Heart right ventricle (tissue), 16 donors: ENCODE measurements around the gene RFC5. TPM values are rescaled to one million over a fixed set of nuclear protein-coding genes. Genes with fewer than 3 reads are reported as not detected.
"Not testable (repeated sequence)": the region's sequence is repeated elsewhere in the genome, so short reads cannot be mapped to it uniquely, and the experiment has no call there.

Experiments
- ATAC-seq, 8 donors: fragments of 200-7000 bp; cut with Tn5 transposase; one replicate each; pipeline ENCODE4 v1.9.1; 2020; ENCODE audit warnings: mild to moderate bottlenecking in 8 of 8, moderate library complexity in 8 of 8, moderate number of reproducible peaks in 1 of 8
- DNase-seq, 2 donors: peaks; one replicate each; pipeline ENCODE4 v3.0.0-alpha.2; 2020
- H3K27ac ChIP-seq, 10 donors: fragments of 200-600 bp; sonication (generic) in 2 of 10; one replicate each; pipeline versions ENCODE4 v1.5.0 to v1.8.0; 2020 to 2022; ENCODE audit warnings: mild to moderate bottlenecking in 3 of 10
- H3K27me3 ChIP-seq, 7 donors: fragments of 200-600 bp; one replicate each; pipeline ENCODE4 v1.8.0; 2021 to 2022; ENCODE audit warnings: mild to moderate bottlenecking in 2 of 7
- H3K36me3 ChIP-seq, 9 donors: fragments of 200-600 bp; sonication (generic) in 1 of 9; one replicate each; pipeline versions ENCODE4 v1.5.0 to v1.8.0; 2020 to 2022; ENCODE audit warnings: mild to moderate bottlenecking in 2 of 9
- H3K4me1 ChIP-seq, 9 donors: fragments of 200-600 bp; sonication (generic) in 1 of 9; one replicate each; pipeline versions ENCODE4 v1.5.0 to v1.8.0; 2020 to 2022; ENCODE audit warnings: mild to moderate bottlenecking in 4 of 9
- H3K4me3 ChIP-seq, 10 donors: fragments of 200-600 bp; sonication (generic) in 2 of 10; one replicate each; pipeline versions ENCODE4 v1.5.0 to v1.8.0; 2020 to 2022; ENCODE audit warnings: mild to moderate bottlenecking in 7 of 10, moderate library complexity in 2 of 10
- H3K9me3 ChIP-seq, 11 donors: fragments of 200-600 bp in 10 of 11; sonication (generic) in 2 of 11; one replicate each; pipeline versions ENCODE4 v1.5.0 to v1.8.0; 2013 to 2022; ENCODE audit warnings: mild to moderate bottlenecking in 2 of 11, control low read depth in 1 of 11, moderate library complexity in 1 of 11
- CTCF ChIP-seq, 9 donors: fragments of 200-600 bp; sonication (generic) in 2 of 9; IDR thresholded peaks; one replicate each; pipeline versions ENCODE4 v1.5.0 to v1.8.0; 2021 to 2022; ENCODE audit warnings: antibody characterized with exemption in 9 of 9, mild to moderate bottlenecking in 5 of 9, moderate library complexity in 1 of 9
- WGBS, 2 donors: extraction: QIAGEN DNeasy Blood & Tissue Kit; methylation state at CpG; one replicate each; pipeline ENCODE4 v1.1.7; 2013; ENCODE audit warnings: inconsistent platforms in 1 of 2; 5-methylcytosine and 5-hydroxymethylcytosine counted together
- intact Hi-C, 10 donors: fragments of 100-400 bp; cut with DNase I; formaldehyde crosslinking; loops; one replicate each; pipeline versions ENCODE4 v1.11.1 to v1.14.2; 2022
- polyA plus RNA-seq, 2 donors: library from polyadenylated mRNA; stranded (reverse); fragments of 200-250 nt; gene quantifications; one replicate each; pipeline ENCODE4 v1.2.3, GENCODE V29; 2013
- total RNA-seq, 10 donors: library from RNA; stranded (reverse); fragmentation: NEBNext Ultra II Directional in 3 of 10; extraction: Animal tissue kit (Norgen Biotek cat#: 25700) in 3 of 10; gene quantifications; one replicate each; pipeline versions ENCODE4 v1.2.1 to v1.2.4, GENCODE V29; 2021 to 2023
- donor health status: Arrhythmogenic right ventricular cardiomyopathy.
- donor health status: ischemic (EF 13 %, LVEDD 7.1; RV severe dilation, severe dysfunction).
- donor health status: healthy with polysubstance abuse.
- donor health status: DM: no; HTN: yes; CAD: no.
- donor health status: DM: no; HTN: no; CAD: no.
- donor health status: ischemic (EF 25% LVEDD 6.9; RV normal size, moderate dysfunction).
- donor health status: ischemic (EF 25% LVEDD 5.7; RV mildly dilated, moderate dysfunction).
- donor health status: healthy.
- donor health status: DM: yes; HTN: yes; CAD: no.
- donor health status: Ischemic cardiomyopathy.
- donor health status: ischemic (EF 35%, LVEDD 5.7; RV mildly dilated, moderate dysfunction).
- donor health status: nonischemic (EF 11% LVEDD 7.7; RV severe dilation, severe dysfunction).
- donor health status: DM: yes; HTN: yes; CAD: no.
- donor health status: PGD.
- donor health status: ischemic (EF 29% LVEDD 5.4; RV normal size, mild dysfunction).
- donor health status: nonischemic (EF 23%, LVEDD 6.1; RV moderate dilation, normal function).

The RFC5 gene
- total and polyA plus RNA-seq, 12 donors = 2.4 to 6.2 (median 4.1) TPM

- Histone ChIP-seq H3K27ac (no peak overlapping the region), H3K36me3 (no peaks in the 10 kb centered on the region), H3K4me3 (no peak overlapping the region), H3K27me3 (peaks cover 0 to 26% (median 6%) of the 10 kb centered on the region in 7 donors), H3K9me3 (peaks cover 0 to 6% (median 0%) of the 10 kb centered on the region in 11 donors), H3K4me1 (no peaks in the 10 kb centered on the region)
- DNase-seq = no peak
- WGBS, 2 donors = 80 to 85% methylated on average over 2 of the region's 2 CpGs
- intact Hi-C loops = no loop called here
- TF ChIP-seq CTCF (IDR thresholded peaks at IDR 0.05) = no peak
- ATAC-seq = no peak
Measured at GRCh38 chr12:117985182-117985581, 31.3 kb upstream of the RFC5 start.

GRCh38 chr12:117986705-117987469 is 29.6 kb upstream of the RFC5 start:
- Histone ChIP-seq H3K4me3 (no peak overlapping the region), H3K27me3 (peaks cover 0 to 26% (median 9%) of the 10 kb centered on the region in 7 donors), H3K36me3 (no peaks in the 10 kb centered on the region), H3K27ac (no peak overlapping the region), H3K4me1 (no peaks in the 10 kb centered on the region), H3K9me3 (peaks cover 0 to 6% (median 0%) of the 10 kb centered on the region in 11 donors)
- TF ChIP-seq CTCF (IDR thresholded peaks at IDR 0.05) = no peak
- ATAC-seq = no peak
- 78 to 79% methylated on average over 4 of the region's 4 CpGs for WGBS, 2 donors
- DNase-seq = no peak
- intact Hi-C loops = no loop called here

- no peak overlapping the region for H3K4me3 ChIP-seq
- no peak for TF ChIP-seq CTCF (IDR thresholded peaks at IDR 0.05)
- no peaks in the 10 kb centered on the region for H3K4me1 ChIP-seq
- DNase-seq (no peak), ATAC-seq (no peak)
- H3K36me3 ChIP-seq = no peaks in the 10 kb centered on the region
- peaks cover 0 to 13% (median 2%) of the 10 kb centered on the region in 7 donors for H3K27me3 ChIP-seq
- intact Hi-C loops = no loop called here
- H3K9me3 ChIP-seq = peaks cover 0 to 15% (median 3%) of the 10 kb centered on the region in 11 donors
- H3K27ac ChIP-seq = no peak overlapping the region
- 76 to 82% methylated on average over 3 of the region's 3 CpGs for WGBS, 2 donors
Measured at GRCh38 chr12:117994551-117995438, 21.7 kb upstream of the RFC5 start.

GRCh38 chr12:117998719-117999118 is 17.8 kb upstream of the RFC5 start:
- ATAC-seq (no peak), DNase-seq (no peak)
- Histone ChIP-seq H3K9me3 (peaks cover 0 to 15% (median 3%) of the 10 kb centered on the region in 11 donors), H3K36me3 (no peaks in the 10 kb centered on the region), H3K27ac (no peak overlapping the region), H3K4me1 (no peaks in the 10 kb centered on the region), H3K27me3 (peaks cover 0 to 4% (median 0%) of the 10 kb centered on the region in 7 donors), H3K4me3 (no peak overlapping the region)
- WGBS, 2 donors = 96% methylated on average over 2 of the region's 2 CpGs
- intact Hi-C loops = no loop called here
- TF ChIP-seq CTCF (IDR thresholded peaks at IDR 0.05) = no peak

DNA sequence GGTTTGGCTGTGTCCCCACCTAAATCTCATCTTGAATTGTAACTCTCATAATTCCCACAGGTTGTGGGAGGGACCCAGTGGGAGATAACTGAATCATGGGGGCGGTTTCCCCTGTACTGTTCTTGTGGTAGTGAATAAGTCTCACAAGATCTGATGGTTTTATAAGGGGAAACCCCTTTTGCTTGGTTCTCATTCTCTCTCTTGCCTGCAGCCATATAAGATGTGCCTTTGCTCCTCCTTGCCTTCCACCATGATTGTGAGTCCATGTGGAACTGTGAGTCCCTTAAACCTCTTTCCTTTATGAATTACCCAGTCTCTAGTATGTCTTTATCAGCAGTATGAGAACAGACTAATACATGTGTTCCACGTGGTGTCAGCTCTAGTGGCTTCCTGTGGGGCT is 16.7 kb upstream of the RFC5 start:
- ATAC-seq, H3K36me3 ChIP-seq, DNase-seq, H3K27ac ChIP-seq, H3K4me3 ChIP-seq, intact Hi-C loops, H3K4me1 ChIP-seq, H3K9me3 ChIP-seq, H3K27me3 ChIP-seq: not testable (repeated sequence)
- WGBS, 2 donors = 57 to 62% methylated on average over 2 of the region's 2 CpGs
